ENCODE results near the gene MAD2L2. TPM values are rescaled to one million over a fixed set of nuclear protein-coding genes. Genes with fewer than 3 reads are reported as not detected.

MAD2L2 gene
- total RNA-seq, 6 experiments from 2014 or later, result 31.7 to 48.8 (median 42.2) TPM

DNA sequence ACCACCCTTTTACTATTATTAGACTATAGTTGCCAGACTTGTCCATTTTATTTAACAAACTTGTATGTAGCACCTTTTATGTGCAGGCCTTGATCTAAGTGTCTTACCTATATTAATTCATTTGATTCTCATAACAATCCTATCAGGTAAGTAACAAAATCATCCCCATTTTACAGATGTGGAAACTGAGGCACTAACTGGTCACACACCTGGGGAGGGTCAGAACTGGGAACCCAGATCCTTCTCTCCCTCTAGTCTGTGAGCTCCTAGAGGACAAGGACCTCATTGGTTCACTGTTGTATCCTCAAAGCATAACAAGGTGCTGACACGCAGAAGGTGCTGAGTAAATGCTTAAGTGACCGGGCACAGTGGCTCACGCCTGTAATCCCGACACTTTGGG lies 41.6 kb downstream of the MAD2L2 start:
- H3K27me3 Mint-ChIP-seq (ENCODE audit: insufficient read depth), result peaks cover 35% of the 10 kb centered on the region
- H3K36me3 Mint-ChIP-seq (ENCODE audit: low read depth), result no peaks in the 10 kb centered on the region
- no peaks in the 10 kb centered on the region for H3K9me3 Mint-ChIP-seq
- no peak for DNase-seq
- H3K4me1 Mint-ChIP-seq (ENCODE audit: low read depth), result no peaks in the 10 kb centered on the region
- TF ChIP-seq, protein P1, sequence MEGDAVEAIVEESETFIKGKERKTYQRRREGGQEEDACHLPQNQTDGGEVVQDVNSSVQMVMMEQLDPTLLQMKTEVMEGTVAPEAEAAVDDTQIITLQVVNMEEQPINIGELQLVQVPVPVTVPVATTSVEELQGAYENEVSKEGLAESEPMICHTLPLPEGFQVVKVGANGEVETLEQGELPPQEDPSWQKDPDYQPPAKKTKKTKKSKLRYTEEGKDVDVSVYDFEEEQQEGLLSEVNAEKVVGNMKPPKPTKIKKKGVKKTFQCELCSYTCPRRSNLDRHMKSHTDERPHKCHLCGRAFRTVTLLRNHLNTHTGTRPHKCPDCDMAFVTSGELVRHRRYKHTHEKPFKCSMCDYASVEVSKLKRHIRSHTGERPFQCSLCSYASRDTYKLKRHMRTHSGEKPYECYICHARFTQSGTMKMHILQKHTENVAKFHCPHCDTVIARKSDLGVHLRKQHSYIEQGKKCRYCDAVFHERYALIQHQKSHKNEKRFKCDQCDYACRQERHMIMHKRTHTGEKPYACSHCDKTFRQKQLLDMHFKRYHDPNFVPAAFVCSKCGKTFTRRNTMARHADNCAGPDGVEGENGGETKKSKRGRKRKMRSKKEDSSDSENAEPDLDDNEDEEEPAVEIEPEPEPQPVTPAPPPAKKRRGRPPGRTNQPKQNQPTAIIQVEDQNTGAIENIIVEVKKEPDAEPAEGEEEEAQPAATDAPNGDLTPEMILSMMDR (IDR thresholded peaks at IDR 0.05), result no peak
- no peak overlapping the region for H3K27ac Mint-ChIP-seq
- no peak overlapping the region for H3K4me3 Mint-ChIP-seq

DNA sequence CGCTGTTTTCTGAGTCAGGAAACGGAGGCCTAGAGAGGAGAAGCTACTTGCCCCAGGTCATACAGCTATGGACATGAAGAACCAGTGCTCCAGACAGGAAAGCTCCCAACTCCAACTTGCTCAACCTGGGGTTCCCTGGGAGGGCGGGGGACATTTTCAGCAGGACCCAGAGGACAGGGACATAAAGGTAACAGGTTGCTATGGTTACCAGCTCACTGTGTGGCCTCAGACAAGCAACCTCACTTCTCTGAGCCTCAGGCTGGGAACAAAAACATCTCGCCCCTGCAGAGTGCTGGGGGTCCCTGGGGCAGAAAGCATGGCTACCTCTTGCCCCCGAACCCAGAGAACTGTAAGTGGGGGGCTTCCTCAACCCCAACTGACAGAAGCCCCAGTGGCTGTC lies 42.8 kb downstream of the MAD2L2 start:
- DNase-seq, result no peak
- H3K36me3 Mint-ChIP-seq (ENCODE audit: low read depth), result no peaks in the 10 kb centered on the region
- H3K4me1 Mint-ChIP-seq (ENCODE audit: low read depth), result no peaks in the 10 kb centered on the region
- H3K9me3 Mint-ChIP-seq, result no peaks in the 10 kb centered on the region
- no peak overlapping the region for H3K27ac Mint-ChIP-seq
- no peak overlapping the region for H3K4me3 Mint-ChIP-seq
- TF ChIP-seq, protein P1 (IDR thresholded peaks at IDR 0.05), result no peak
- peaks cover 28% of the 10 kb centered on the region for H3K27me3 Mint-ChIP-seq (ENCODE audit: insufficient read depth)

DNA sequence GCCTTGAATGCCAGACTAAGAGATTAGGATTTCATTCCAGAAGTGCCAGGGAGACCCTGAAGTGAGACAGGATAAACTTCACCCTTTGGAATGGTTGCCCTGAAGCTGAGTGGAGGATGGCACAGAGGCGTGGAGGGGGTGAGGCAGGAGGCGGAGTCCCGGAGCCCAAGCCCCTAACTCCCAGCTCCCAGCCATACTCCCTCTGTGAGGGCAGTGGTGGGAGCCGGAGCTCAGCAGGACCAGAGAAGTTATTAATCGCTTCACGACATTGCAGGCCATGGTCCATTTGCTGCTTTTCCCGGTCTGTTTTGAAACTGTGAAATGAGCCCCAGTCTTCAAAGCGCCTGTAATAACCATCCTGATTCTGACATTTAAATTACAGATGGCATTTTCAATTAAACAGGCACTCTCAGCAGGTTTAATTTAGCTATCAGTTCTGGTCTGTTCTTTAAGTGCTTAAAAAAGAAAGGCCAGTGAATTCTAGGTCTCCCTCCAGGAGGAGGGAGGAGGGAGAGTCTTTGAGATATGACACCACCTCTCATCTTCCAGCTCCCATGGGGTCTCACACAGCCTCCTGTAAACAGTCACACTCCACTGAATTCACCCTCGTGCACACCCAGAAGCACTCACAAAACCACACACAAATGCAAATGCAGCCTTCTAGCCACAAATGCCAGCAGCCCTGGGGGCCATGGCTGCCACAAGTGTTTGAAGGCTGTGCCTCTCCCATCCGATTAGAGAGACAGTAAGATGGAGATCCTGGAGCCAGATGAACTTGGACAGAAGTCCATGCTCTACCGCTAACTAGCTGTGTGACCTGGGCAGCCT lies 46.4 kb downstream of the MAD2L2 start:
- no peak overlapping the region for H3K27ac Mint-ChIP-seq
- no peak for DNase-seq

DNA sequence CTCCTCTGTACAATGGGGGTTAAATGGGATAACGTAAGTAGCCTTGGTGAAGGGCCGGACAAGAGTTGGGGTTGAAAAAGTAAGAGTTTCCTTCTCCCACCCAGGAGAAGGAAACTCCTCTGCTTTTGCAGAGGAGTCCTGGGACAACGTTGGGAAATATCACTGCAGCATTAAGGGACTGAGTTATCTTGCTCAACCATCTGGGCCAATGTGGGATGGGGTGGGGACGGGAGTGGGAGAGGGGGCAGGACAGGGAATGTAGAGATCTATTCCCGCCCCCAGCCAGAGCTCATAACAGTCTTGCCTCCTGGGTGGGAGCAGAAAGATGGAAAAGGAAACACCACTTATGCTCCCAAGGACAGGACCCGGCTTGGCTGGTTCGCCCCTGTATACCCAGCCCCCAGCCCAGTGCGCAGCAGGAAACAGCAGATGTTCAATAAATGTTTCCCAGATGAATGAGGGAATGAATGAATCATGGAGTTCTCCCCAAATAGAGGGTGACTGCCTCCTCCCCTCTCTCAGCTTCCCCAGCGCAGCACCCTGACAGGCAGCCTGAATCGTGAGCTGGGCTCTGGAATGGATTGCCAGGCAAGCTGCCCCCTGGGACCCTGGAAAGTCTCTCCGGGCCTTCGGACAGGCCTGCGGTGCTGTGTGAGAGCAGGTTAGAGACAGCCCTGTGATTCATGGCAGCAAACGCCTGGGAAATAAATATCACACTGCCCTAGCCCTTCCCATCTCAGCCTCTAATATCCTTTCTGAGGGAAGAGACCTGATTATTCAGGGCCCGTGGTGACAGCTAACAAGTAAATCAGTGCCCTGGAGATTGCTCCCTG lies 51.5 kb downstream of the MAD2L2 start:
- Mint-ChIP-seq H3K36me3 (ENCODE audit: low read depth) (no peaks in the 10 kb centered on the region), H3K27ac (no peak overlapping the region), H3K4me3 (no peak overlapping the region), H3K9me3 (no peaks in the 10 kb centered on the region), H3K27me3 (ENCODE audit: insufficient read depth) (peaks cover 33% of the 10 kb centered on the region), H3K4me1 (ENCODE audit: low read depth) (no peaks in the 10 kb centered on the region)
- no peak for DNase-seq
- TF ChIP-seq, protein P1 (IDR thresholded peaks at IDR 0.05), result no peak

More for the DNA sequence above, 46.4 kb downstream of the MAD2L2 start:
- Mint-ChIP-seq H3K36me3 (ENCODE audit: low read depth) (no peaks in the 10 kb centered on the region), H3K4me1 (ENCODE audit: low read depth) (no peaks in the 10 kb centered on the region), H3K27me3 (ENCODE audit: insufficient read depth) (peaks cover 35% of the 10 kb centered on the region), H3K9me3 (no peaks in the 10 kb centered on the region), H3K4me3 (no peak overlapping the region)
- TF ChIP-seq, protein P1 (IDR thresholded peaks at IDR 0.05), result no peak

DNA sequence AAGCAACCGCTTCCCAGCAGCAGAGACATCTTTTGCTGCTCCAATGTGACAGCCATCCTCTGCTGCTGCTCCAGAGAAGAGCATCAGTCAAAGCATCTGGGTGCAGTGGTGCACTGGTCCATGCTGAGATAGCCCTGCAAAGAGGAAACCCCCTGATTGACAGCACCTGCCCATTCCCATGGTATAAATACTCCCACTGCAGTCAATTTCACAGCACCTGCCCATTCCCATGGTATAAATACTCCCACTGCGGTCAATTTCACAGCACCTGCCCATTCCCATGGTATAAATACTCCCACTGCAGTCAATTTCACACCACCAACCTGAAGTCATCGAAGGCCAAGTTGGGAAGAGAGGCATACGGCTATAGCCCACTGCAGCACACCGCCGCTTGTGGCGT lies 52.2 kb downstream of the MAD2L2 start:
- H3K9me3 Mint-ChIP-seq, result no peaks in the 10 kb centered on the region
- no peaks in the 10 kb centered on the region for H3K36me3 Mint-ChIP-seq (ENCODE audit: low read depth)
- no peak overlapping the region for H3K27ac Mint-ChIP-seq
- H3K27me3 Mint-ChIP-seq (ENCODE audit: insufficient read depth), result peaks cover 33% of the 10 kb centered on the region
- no peak overlapping the region for H3K4me3 Mint-ChIP-seq
- no peak for DNase-seq
- H3K4me1 Mint-ChIP-seq (ENCODE audit: low read depth), result no peaks in the 10 kb centered on the region
- TF ChIP-seq, protein P1 (IDR thresholded peaks at IDR 0.05), result no peak
